ENCODE results near the gene CUL3.

- TF ChIP-seq POLR2AphosphoS5 (IDR thresholded peaks at IDR 0.05; ENCODE audit: low read depth, low read length) (no peak), TCF7L2 (IDR thresholded peaks at IDR 0.05; ENCODE audit: borderline replicate concordance, extremely low read depth, insufficient read depth, insufficient read length) (no peak), MAX (IDR thresholded peaks at IDR 0.05) (no peak), CTCF (IDR thresholded peaks at IDR 0.05 in 2 of 3, conservative IDR thresholded peaks at IDR 0.05 in 1 of 3; ENCODE audit: borderline replicate concordance in 1 of 3, insufficient read depth in 1 of 3, low read depth in 2 of 3, low read length in 2 of 3) (no peak), EZH2phosphoT487 (IDR thresholded peaks at IDR 0.05; ENCODE audit: borderline replicate concordance) (no peak), JUND (IDR thresholded peaks at IDR 0.05) (no peak), ZFX (IDR thresholded peaks at IDR 0.05) (no peak), REST (IDR thresholded peaks at IDR 0.05; ENCODE audit: low read depth) (no peak), EZH2 (IDR thresholded peaks at IDR 0.05) (no peak), POLR2A (IDR thresholded peaks at IDR 0.05; ENCODE audit: borderline replicate concordance, extremely low read depth, insufficient read depth, insufficient read length) (no peak)
These were observed 10.6 kb downstream of the CUL3 start for GRCh38 chr2:224574423-224575084.
